OCI-LY7 (cell line): ENCODE results near the gene MRPS26. TPM values are rescaled to one million over a fixed set of nuclear protein-coding genes. Genes with fewer than 3 reads are reported as not detected.
"Not testable (repeated sequence)": the region's sequence is repeated elsewhere in the genome, so short reads cannot be mapped to it uniquely, and the experiment has no call there.

ENCODE experiments used
- BruUV-seq: library from RNA; stranded (reverse); fragments of 400-500 nt; replicated peaks from 2 replicates; lab custom pipeline; 2021; lab: Mats Ljungman, UMichigan
- CTCF ChIA-PET: fragments of 300-600 bp; sonication (Branson Sonifier 250); formaldehyde crosslinking; loops from one replicate; lab custom pipeline; 2022; ENCODE audit warnings: antibody characterized with exemption; ENCODE audit not compliant: unreplicated experiment; lab: Charles Lee
- POLR2A ChIA-PET: fragments of 300-600 bp; sonication (Branson Sonifier 250); formaldehyde crosslinking; loops from one replicate; lab custom pipeline; 2022; ENCODE audit warnings: antibody characterized with exemption; lab: Charles Lee
- DNase-seq: peaks from one replicate; pipeline ENCODE4 v3.0.0-alpha.2; 2015; ENCODE audit warnings: low spot score
- H2AFZ ChIP-seq: fragments of 200-600 bp; sonication (generic), shearing (Covaris generic); 2 replicates; pipeline ENCODE4 v1.6.1; 2014; ENCODE audit warnings: mild to moderate bottlenecking, antibody characterized with exemption, low read length, moderate library complexity
- H3K27ac ChIP-seq: fragments of 200-600 bp; sonication (generic); 2 replicates; pipeline ENCODE4 v1.5.1; 2014; ENCODE audit warnings: mixed run types, low read depth, mild to moderate bottlenecking, moderate library complexity, low read length, inconsistent platforms; ENCODE audit not compliant: poor library complexity, severe bottlenecking
- H3K36me3 ChIP-seq: fragments of 200-600 bp; sonication (generic); 2 replicates; pipeline ENCODE4 v1.6.1; 2014; ENCODE audit warnings: mild to moderate bottlenecking, antibody characterized with exemption, low read length, moderate library complexity, mixed read lengths; ENCODE audit not compliant: insufficient read depth
- H3K4me1 ChIP-seq: fragments of 200-600 bp; sonication (generic); 2 replicates; pipeline ENCODE4 v1.5.1; 2014; ENCODE audit warnings: mild to moderate bottlenecking, low read length; ENCODE audit not compliant: insufficient read depth, poor library complexity, severe bottlenecking
- H3K4me2 ChIP-seq: fragments of 200-600 bp; sonication (generic); 2 replicates; pipeline ENCODE4 v1.6.1; 2014; ENCODE audit warnings: mild to moderate bottlenecking, low read length
- H3K4me3 ChIP-seq: fragments of 200-600 bp; sonication (generic); 2 replicates; pipeline ENCODE4 v1.5.1; 2014; ENCODE audit warnings: mild to moderate bottlenecking, low read depth, low read length; ENCODE audit not compliant: poor library complexity, severe bottlenecking
- H3K79me2 ChIP-seq: fragments of 200-600 bp; sonication (generic); 2 replicates; pipeline ENCODE4 v1.6.1; 2016; ENCODE audit warnings: low read depth, mild to moderate bottlenecking, low read length, moderate library complexity, mixed read lengths; ENCODE audit not compliant: insufficient read depth
- H3K9me2 ChIP-seq: fragments of 200-600 bp; sonication (generic); 2 replicates; pipeline ENCODE4 v1.6.1; 2016; ENCODE audit warnings: mild to moderate bottlenecking, low read length, mixed read lengths; ENCODE audit not compliant: insufficient read depth
- H3K9me3 ChIP-seq: fragments of 200-600 bp; sonication (generic); 2 replicates; pipeline ENCODE4 v1.6.1; 2014; ENCODE audit warnings: mild to moderate bottlenecking, mixed run types, low read length, mixed read lengths
- H4K20me1 ChIP-seq: fragments of 200-600 bp; sonication (generic); 2 replicates; pipeline ENCODE4 v1.6.1; 2014; ENCODE audit warnings: mild to moderate bottlenecking, antibody characterized with exemption, low read length, moderate library complexity, mixed read lengths; ENCODE audit not compliant: insufficient read depth
- CTCF ChIP-seq: fragments of 200-600 bp; sonication (generic); conservative IDR thresholded peaks from 2 replicates; pipeline ENCODE4 v1.5.1; 2014; ENCODE audit warnings: mild to moderate bottlenecking, antibody characterized with exemption, low read length, moderate library complexity, mixed read lengths
- EZH2phosphoT487 ChIP-seq: fragments of 200-600 bp; sonication (generic); IDR thresholded peaks from 2 replicates; pipeline ENCODE4 v1.6.1; 2018; ENCODE audit warnings: low read depth, borderline replicate concordance, mild to moderate bottlenecking, mixed run types, antibody characterized with exemption, low read length, moderate library complexity, mixed read lengths
- intact Hi-C: fragments of 100-400 bp; cut with micrococcal nuclease; formaldehyde crosslinking; loops from one replicate; pipeline ENCODE4 v1.10.0; 2022; ENCODE audit not compliant: unreplicated experiment
- total RNA-seq, 2 experiments: library from RNA; depleted of rRNA in 1 of 2; stranded (reverse); fragments of >200 nt in 1 of 2; shearing (Covaris generic) in 1 of 2; gene quantifications; 2 replicates each; pipeline ENCODE4 v1.2.3, GENCODE V29; 2014 to 2022

The MRPS26 gene
- total RNA-seq, 2 experiments from 2014 or later: 73.2 to 78.1 TPM

- H3K9me3 ChIP-seq: no peaks in the 10 kb centered on the region
- TF ChIP-seq CTCF (no peak), EZH2phosphoT487 (no peak)
- H2AFZ ChIP-seq: no peak overlapping the region
- H4K20me1 ChIP-seq: no peaks in the 10 kb centered on the region
- no peak overlapping the region for H3K4me3 ChIP-seq
- DNase-seq: no peak
- POLR2A ChIA-PET: no interaction called here
- no peaks in the 10 kb centered on the region for H3K9me2 ChIP-seq
- no peaks in the 10 kb centered on the region for H3K79me2 ChIP-seq
- H3K4me2 ChIP-seq: no peak overlapping the region
- no peaks in the 10 kb centered on the region for H3K4me1 ChIP-seq
- no peak overlapping the region for H3K27ac ChIP-seq
- CTCF ChIA-PET: no interaction called here
- peaks cover 62% of the 10 kb centered on the region for H3K36me3 ChIP-seq
- BruUV-seq: no TSS peak
- intact Hi-C loops: no loop called here
Observed at GRCh38 chr20:3014179-3014578, 31.7 kb upstream of the MRPS26 start.

GRCh38 chr20:3014662-3015061, 31.2 kb upstream of the MRPS26 start:
- Histone ChIP-seq H2AFZ (no peak overlapping the region), H3K9me2 (no peaks in the 10 kb centered on the region), H3K4me1 (no peaks in the 10 kb centered on the region), H3K4me3 (no peak overlapping the region), H3K27ac (no peak overlapping the region), H3K79me2 (no peaks in the 10 kb centered on the region), H3K36me3 (peaks cover 57% of the 10 kb centered on the region), H3K9me3 (no peaks in the 10 kb centered on the region), H3K4me2 (no peak overlapping the region), H4K20me1 (no peaks in the 10 kb centered on the region)
- no peak for TF ChIP-seq CTCF
- TF ChIP-seq EZH2phosphoT487: no peak
- BruUV-seq: no TSS peak
- ChIA-PET CTCF (no interaction called here), POLR2A (interaction anchor here (0.7 kb wide), 1 partner anchor 285 kb away, joined by 3 read pairs; no protein-coding TSS in a partner anchor)
- intact Hi-C loops: no loop called here
- no peak for DNase-seq

DNA sequence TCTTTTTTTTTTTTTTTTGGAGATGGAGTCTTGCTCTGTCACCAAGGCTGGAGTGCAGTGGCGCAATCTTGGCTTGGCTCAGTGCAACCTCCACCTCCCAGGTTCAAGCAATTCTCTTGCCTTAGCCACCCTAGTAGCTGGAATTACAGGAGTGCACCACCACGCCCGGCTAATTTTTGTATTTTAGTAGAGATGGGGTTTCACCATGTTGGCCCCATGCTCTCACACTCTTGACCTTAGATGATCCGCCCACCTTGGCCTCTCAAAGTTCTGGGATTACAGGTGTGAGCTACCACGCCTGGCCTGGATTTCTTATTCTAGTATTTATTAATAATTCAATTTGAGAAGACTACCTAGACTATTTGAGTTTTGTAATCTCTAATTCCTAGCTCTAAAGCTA, 30.6 kb upstream of the MRPS26 start:
- H3K9me2 ChIP-seq, DNase-seq, CTCF ChIA-PET, H3K27ac ChIP-seq, H3K4me1 ChIP-seq, H3K9me3 ChIP-seq, intact Hi-C loops, H3K4me2 ChIP-seq, BruUV-seq, H3K4me3 ChIP-seq, H3K79me2 ChIP-seq, H4K20me1 ChIP-seq, H2AFZ ChIP-seq: not testable (repeated sequence)
- POLR2A ChIA-PET: interaction anchor here (0.7 kb wide), 1 partner anchor 286 kb away, joined by 3 read pairs; no protein-coding TSS in a partner anchor
- H3K36me3 ChIP-seq: peaks cover 52% of the 10 kb centered on the region
